ENCODE measurements around the gene KCNA4. TPM values are rescaled to one million over a fixed set of nuclear protein-coding genes. Genes with fewer than 3 reads are reported as not detected.

The KCNA4 gene
- 0.58 and 1.2 TPM in 2 replicates for total RNA-seq

DNA sequence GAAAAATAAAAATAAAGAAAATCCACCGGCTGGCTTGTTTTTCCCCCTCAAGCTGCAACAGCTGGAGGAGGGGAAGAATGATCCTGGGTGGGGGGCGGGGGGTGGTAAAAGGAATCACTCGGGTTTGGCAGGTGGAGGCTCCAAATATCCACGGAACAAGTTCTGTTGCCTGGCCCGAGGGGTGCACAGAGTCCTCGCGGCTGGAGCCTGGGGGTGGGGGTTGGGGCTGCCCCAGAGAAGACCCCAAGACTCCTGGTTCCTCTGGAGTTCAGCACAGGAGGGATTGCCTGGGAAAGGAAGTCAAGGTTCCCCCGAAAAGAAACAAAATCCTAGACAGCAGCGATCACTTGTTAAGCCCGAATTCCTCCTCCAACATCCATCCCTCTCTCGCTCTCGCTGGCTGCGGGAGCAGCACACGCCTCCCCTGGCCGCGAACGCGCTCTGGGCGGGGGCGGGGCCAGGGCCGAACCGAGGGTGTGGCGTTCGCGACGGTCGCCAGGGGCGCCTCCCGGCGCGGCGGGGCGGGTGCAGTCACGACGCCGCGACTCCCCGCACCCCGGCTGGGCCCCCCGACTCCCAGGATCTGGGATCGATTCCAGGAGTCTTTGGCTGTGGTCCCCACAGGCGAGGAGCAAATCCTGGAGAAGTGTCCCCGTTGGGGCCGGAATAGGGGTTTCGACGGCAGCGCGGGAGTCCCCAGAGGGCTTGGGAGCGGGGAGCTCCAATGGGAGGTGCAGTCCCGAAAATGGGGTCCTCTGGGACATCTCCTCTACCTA, at the start of gene KCNA4:
Gene KCNA4 (minus strand): TSS at position 443 of the 776 bp plus-strand sequence. CDS start 4,352 bp downstream, outside the sequence.

Other genes with a start within 250 kb of the KCNA4 start
- not detected in 2 replicates for gene FSHB, start 214.0 kb upstream of the KCNA4 start, total RNA-seq